Mucosa of gallbladder (tissue), 1 donor: ENCODE measurements around the gene SLC44A2. TPM values are rescaled to one million over a fixed set of nuclear protein-coding genes. Genes with fewer than 3 reads are reported as not detected.

Experiments used
- DNase-seq: peaks from one replicate; pipeline ENCODE4 v3.0.0-alpha.2; 2020; ENCODE audit warnings: low spot score
- total RNA-seq: library from RNA; stranded (reverse); gene quantifications from one replicate; pipeline ENCODE4 v1.2.1, GENCODE V29; 2021
- donor health status: DM: no; HTN: no; CAD: no.

Gene SLC44A2
- total RNA-seq, 1 donor from 2014 or later, result 223 TPM

DNA sequence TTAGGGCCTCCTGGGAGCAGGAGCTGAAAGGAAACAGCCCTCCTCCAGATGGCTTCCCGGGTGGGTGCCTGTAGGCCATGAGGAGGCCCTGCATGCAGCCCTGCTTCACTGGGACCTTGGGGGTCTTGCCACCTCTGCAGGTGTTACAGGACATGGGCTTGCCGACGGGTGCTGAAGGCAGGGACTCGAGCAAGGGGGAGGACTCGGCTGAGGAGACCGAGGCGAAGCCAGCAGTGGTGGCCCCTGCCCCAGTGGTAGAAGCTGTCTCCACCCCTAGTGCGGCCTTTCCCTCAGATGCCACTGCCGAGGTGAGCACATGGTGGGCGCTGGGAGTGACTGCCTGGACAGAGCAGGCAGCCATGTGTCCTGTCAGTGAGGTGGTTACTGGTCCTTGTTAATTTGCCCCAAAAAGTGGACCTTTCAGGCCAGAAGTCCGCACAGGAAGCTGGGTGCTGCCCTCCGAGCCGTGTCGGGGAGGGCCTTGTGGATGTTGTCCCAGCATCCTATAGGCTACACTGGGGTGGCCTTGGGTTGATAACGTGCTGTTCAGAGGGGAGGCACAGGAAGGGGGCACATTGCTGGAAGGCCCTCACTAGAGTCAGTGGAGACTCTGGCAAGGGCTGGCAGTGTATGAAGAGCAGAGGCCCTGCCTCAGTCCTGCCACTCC, 57.2 kb downstream of the SLC44A2 start:
- no peak for DNase-seq

DNA sequence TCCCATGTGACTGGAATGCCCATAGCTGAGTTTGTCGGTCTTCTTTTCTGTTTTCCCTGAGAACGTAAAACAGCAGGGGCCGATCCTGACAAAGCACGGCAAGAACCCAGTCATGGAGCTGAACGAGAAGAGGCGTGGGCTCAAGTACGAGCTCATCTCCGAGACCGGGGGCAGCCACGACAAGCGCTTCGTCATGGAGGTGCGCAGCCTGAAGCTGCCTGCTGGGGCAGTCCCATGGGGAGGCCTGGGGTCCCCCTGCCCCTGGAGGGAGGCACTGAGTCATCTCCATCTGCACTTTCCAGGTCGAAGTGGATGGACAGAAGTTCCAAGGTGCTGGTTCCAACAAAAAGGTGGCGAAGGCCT, 57.7 kb downstream of the SLC44A2 start:
- DNase-seq, result no peak

DNA sequence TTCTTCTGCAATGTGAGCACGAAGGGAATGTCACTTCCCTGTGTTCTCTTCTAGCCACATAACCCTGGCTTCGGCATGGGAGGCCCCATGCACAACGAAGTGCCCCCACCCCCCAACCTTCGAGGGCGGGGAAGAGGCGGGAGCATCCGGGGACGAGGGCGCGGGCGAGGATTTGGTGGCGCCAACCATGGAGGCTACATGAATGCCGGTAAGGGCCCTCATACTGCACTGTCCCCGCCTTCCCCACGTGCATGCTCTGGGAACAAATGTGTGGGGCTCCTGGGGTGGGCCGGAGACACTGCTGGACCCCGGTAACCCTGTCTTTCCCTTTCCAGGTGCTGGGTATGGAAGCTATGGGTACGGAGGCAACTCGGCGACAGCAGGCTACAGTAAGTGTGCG, 58.2 kb downstream of the SLC44A2 start:
- DNase-seq, result no peak

DNA sequence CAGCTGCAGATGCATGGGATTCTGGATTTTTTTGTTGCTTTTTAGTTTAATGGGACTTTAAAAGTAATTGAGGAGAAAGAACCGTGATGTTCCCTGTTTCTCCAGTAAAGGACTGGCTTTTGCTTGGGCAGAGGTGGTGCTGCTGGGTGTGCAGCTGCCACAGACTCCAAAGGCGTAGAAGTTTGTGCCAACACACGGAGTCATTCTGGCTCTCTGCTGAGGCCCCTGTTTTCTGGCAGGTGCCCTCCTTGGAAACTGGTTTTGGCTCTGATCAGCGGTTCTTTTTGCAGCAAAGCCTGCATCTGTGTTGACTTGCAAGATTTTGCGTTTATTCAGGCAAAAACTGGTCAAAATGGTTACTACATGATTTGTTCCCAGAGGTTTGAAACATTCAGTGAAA, 59.9 kb downstream of the SLC44A2 start:
- no peak for DNase-seq

DNA sequence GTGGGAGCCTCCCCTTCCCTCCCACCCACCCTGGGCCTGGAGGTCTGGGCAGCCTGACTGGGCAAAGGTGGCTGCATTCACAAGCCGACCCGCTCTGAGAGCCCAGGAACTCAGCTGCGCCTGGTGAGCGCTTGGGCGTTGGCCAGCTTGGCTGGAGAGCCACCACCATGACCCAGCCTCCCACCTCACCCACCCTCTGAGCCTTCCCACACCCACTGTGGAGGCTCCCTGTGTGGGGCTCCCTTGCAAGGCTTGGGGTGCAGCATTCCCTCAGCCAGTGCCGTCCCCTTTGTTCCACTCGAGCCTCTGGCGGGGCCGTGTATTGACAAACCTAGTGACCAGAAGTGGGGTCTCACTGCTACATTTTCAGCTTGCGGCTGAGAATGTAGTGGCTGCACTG, 60.8 kb downstream of the SLC44A2 start:
- no peak for DNase-seq

DNA sequence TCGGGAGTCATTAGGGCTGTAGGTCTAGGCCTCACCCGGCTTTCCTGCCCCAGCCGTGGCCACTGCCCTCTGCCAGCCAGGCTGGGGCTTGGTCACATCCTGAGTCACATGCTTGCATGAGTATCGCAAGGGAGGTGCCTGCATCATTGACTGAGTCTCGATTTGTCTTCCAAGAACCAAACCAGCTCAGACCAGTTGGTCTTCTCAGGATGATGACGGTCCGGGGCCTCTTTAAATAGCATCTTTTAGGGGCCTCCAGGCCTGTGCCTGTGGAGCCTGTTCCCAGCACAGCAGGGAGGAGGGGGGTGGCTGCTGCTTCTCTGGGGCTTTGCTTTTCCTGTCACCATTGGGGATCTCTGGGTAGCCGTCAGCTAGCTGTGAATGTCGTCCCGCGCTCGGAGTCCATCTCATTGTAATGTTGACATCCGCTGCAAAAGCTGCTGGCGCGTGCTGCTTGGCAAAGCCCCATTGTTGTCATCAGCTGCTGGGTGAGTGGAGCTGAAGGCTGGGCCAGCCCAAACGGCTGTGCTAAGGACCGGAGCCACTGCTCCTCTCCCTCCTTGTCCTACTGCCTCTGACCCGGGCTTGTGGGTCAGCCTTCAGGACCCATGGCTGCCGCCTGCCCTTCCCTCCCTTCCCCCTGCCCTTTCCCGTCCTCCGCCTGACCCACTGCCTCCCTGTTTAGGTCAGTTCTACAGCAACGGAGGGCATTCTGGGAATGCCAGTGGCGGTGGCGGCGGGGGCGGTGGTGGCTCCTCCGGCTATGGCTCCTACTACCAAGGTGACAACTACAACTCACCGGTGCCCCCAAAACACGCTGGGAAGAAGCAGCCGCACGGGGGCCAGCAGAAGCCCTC, 61.5 kb downstream of the SLC44A2 start:
- no peak for DNase-seq

DNA sequence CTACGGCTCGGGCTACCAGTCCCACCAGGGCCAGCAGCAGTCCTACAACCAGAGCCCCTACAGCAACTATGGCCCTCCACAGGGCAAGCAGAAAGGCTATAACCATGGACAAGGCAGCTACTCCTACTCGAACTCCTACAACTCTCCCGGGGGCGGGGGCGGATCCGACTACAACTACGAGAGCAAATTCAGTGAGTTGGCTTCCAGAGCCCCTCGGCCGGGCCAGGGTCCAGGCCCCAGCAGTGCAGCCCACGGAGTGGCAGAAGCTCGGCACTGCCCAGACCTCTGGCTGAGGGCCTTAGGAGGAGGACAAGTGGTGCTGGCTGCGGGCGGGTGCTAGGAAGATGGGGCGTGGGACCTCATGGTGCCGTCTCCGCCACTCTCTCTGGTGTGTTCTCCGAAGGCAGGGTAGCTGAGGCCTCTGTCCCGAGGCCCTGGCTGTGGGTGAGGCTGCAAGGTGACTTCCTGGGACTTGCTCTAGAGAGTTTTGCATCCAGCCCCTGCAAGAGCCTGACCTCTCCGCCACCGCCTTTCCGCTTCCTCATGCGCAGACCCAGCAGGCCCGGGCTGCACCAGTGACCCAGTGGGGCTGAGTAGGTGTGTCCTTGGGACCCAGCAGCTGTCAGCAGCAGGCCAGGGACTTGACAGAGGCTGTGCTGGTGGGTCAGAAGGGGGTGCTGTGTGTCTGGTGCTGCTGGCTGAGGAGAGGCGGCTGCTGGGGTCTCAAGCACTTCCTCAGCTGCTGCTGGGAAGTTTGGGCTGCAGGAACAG, 62.4 kb downstream of the SLC44A2 start:
- no peak for DNase-seq

DNA sequence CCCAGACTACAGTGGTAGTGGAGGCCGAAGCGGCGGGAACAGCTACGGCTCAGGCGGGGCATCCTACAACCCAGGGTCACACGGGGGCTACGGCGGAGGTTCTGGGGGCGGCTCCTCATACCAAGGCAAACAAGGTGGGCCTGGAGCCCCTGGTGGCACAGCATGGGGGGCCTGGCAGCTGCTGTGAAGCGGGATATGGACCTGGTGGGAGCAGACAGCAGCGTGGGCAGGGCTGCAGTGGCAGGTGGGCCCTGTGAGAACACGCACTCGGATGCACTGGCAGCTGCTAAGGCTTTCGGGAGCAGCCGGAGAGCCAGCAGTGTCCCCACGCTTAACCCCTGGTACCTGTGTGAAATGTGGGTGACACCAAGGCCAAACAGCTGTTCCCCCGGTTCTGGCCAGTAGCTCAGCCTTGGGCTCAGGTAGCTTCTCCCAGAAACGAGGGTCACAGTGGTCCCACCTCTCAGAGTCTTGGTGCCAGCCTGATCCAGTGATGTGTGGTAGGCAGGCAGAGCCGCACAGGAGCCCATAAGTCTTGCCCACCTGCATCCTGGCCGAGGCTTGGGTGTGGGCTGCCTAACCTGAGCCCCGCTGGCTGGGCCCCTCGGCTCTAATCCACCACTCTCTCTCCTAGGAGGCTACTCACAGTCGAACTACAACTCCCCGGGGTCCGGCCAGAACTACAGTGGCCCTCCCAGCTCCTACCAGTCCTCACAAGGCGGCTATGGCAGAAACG, 63.4 kb downstream of the SLC44A2 start:
- DNase-seq, result no peak

DNA sequence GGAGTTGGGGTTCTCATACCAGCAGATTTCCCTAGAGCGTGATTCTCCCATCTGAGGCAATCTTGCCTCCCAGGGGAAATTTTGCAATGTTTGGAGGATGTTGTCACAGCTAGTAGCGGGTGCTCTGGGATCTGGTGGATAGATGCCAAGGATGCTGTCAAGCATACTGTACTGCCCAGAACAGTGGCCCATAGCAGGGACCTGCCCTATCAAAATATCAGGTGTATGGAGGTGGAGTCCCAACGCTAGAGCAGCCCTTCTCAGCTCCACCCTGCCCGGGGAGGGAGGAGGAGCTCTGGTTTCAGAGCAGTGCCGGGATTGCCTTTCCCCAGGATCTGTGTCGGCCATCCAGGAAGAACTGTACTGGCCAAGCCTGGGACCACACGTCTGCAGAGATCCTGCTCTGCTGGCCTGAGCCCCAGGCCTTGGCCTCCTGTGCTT, 65.0 kb downstream of the SLC44A2 start:
- DNase-seq, result no peak

DNA sequence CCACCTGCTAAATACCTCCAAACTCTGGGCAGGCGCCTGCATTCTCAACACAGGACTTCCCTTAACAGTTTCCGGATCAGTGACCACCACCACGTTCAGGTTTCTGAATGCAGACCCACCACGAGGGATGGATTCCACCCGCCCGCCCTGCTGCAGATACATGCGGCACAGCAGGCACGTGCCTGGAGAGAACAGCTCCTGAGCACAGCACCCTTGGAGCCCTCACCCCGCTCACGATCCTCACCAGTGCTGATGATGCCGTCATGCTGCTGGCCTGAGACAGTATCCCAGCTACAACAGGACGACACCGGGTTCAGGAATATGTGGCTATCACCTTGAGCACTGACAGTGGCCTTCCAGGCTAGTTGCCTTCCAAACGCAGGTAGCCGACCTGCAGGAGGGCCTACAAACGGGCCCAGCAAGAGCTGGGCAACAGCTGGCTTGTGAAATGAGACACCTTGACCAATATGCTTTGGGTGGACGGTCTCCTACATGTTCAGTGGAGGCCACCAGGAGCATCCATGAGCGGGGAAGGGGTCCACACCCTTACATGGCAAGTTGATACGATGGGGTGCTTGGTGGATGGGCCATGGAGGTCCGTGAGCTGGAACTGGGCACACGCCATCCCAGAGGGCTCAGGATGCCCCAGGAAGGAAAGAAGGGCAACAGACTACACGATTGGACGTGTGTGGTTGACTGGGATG, 66.0 kb downstream of the SLC44A2 start:
- DNase-seq, result no peak

DNA sequence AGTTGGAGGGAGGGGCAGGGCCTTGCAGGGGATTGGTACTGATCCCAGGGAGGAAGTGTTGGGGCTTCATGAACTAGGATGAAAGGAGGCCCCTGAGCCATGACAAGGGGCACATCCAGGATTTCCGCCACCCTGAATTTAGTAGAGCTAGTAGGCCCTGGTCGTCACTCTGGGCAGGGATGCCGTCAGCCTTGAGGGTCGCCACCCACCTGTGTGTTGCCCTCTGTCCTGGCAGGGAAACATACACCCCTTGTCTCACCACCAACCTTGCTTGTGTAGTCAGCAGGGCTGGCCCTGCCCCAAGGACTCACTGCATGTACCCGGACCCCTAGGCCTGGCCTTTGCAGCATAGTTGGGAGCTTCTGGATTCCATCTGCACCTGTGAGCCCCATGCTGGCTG, 66.5 kb downstream of the SLC44A2 start:
- DNase-seq, result no peak

DNA sequence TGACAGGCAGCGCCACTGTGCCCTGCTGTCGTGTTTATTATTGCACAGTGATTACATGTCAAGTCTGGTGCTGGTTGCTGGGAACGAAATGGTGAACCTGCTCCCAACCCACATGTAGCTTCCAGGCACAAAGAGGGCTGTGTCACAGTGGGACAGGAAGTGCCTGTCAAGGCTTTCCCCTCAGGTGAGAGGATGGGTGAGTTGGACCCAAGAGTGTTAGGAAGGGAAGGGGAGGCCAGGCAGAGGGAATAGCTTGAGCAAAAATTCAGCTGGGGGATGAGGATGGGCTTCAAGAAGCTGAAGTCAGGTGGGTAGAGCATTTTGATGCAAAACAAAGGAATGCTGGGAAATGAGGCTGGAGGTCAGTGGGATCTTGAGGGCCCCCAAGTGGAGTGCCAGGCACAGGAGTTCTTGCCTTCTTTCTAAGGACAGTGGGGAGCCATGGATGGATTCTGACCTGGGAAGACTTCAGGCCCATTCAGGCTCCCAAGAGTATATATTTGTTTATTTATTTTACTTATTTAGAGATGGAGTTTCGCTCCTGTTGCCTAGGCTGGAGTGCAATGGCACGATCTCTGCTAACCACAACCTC, 67.4 kb downstream of the SLC44A2 start:
- DNase-seq, result no peak

Other genes starting within 250 kb of the SLC44A2 start
- 142 TPM for gene TYK2, start 245.0 kb upstream of the SLC44A2 start, total RNA-seq
- 138 TPM for gene CDC37, start 222.0 kb upstream of the SLC44A2 start, total RNA-seq
- 15.6 TPM for gene PDE4A, start 205.0 kb upstream of the SLC44A2 start, total RNA-seq
- 81.7 TPM for gene KEAP1, start 122.2 kb upstream of the SLC44A2 start, total RNA-seq
- gene S1PR5, start 108.1 kb upstream of the SLC44A2 start, total RNA-seq, result 0.20 TPM
- gene ATG4D, start 81.6 kb upstream of the SLC44A2 start, total RNA-seq, result 29.5 TPM
- 21.1 TPM for gene KRI1, start 59.5 kb upstream of the SLC44A2 start, total RNA-seq
- 6.2 TPM for gene CDKN2D, start 56.6 kb upstream of the SLC44A2 start, total RNA-seq
- 88.3 TPM for gene AP1M2, start 38.2 kb upstream of the SLC44A2 start, total RNA-seq
- 162 TPM for gene ILF3, start 28.8 kb downstream of the SLC44A2 start, total RNA-seq
- gene QTRT1, start 75.9 kb downstream of the SLC44A2 start, total RNA-seq, result 48.2 TPM
- 227 TPM for gene DNM2, start 92.5 kb downstream of the SLC44A2 start, total RNA-seq
- gene TMED1, start 210.7 kb downstream of the SLC44A2 start, total RNA-seq, result 30.2 TPM
- 0.78 TPM for gene C19orf38, start 222.9 kb downstream of the SLC44A2 start, total RNA-seq
- 33.5 TPM for gene CARM1, start 246.0 kb downstream of the SLC44A2 start, total RNA-seq